Aorta (tissue), 5 donors: ENCODE results near the gene VWCE. TPM values are rescaled to one million over a fixed set of nuclear protein-coding genes. Genes with fewer than 3 reads are reported as not detected.
A peak's percentile ranks its signal among the peaks of the same experiment; 100 is the strongest.

Experiments used
- ATAC-seq: fragments of 200-7000 bp; cut with Tn5 transposase; one replicate; pipeline ENCODE4 v1.9.1; 2022; ENCODE audit warnings: moderate library complexity; ENCODE audit not compliant: low FRiP score
- DNase-seq, 2 donors: peaks; one replicate each; pipeline ENCODE4 v3.0.0-alpha.2; 2020
- H3K27ac ChIP-seq, 2 donors: one replicate each; pipeline ENCODE4 v1.5.1; 2013; ENCODE audit warnings: low read length in 2 of 2, mild to moderate bottlenecking in 2 of 2, moderate library complexity in 2 of 2, control low read depth in 1 of 2, inconsistent platforms in 1 of 2, low read depth in 1 of 2
- H3K27me3 ChIP-seq, 2 donors: one replicate each; pipeline ENCODE4 v1.6.1; 2013; ENCODE audit warnings: control low read depth in 1 of 2, low read length in 1 of 2, mild to moderate bottlenecking in 1 of 2, moderate library complexity in 1 of 2; ENCODE audit not compliant: insufficient read depth in 2 of 2, control insufficient read depth in 1 of 2
- H3K36me3 ChIP-seq, 2 donors: one replicate each; pipeline ENCODE4 v1.6.1; 2013; ENCODE audit warnings: control low read depth in 1 of 2, low read length in 1 of 2, mild to moderate bottlenecking in 1 of 2; ENCODE audit not compliant: insufficient read depth in 2 of 2, control insufficient read depth in 1 of 2
- H3K4me1 ChIP-seq, 2 donors: one replicate each; pipeline ENCODE4 v1.6.1; 2013; ENCODE audit warnings: low read length in 2 of 2, control low read depth in 1 of 2, mild to moderate bottlenecking in 1 of 2, moderate library complexity in 1 of 2; ENCODE audit not compliant: insufficient read depth in 2 of 2, control insufficient read depth in 1 of 2
- H3K4me3 ChIP-seq, 2 donors: one replicate each; pipeline ENCODE4 v1.5.1; 2013; ENCODE audit warnings: low read length in 2 of 2, control low read depth in 1 of 2, mild to moderate bottlenecking in 1 of 2
- H3K9me3 ChIP-seq: one replicate; pipeline ENCODE4 v1.6.1; 2013; ENCODE audit warnings: mild to moderate bottlenecking, low read length; ENCODE audit not compliant: control insufficient read depth
- WGBS, 2 donors: extraction: QIAGEN DNeasy Blood & Tissue Kit; methylation state at CpG; one replicate each; pipeline ENCODE4 v1.1.7; 2013; 5-methylcytosine and 5-hydroxymethylcytosine counted together
- intact Hi-C, 2 donors: fragments of 100-400 bp; cut with DNase I; formaldehyde crosslinking; loops; one replicate each; pipeline versions ENCODE4 v1.14.2 to v1.15.0; 2022
- polyA plus RNA-seq, 2 donors: library from polyadenylated mRNA; stranded (reverse); fragments of 200-250 nt; gene quantifications; one replicate each; pipeline ENCODE4 v1.2.3, GENCODE V29; 2013
- total RNA-seq, 2 donors: library from RNA; stranded (reverse); fragmentation: NEBNext Ultra II Directional; extraction: Animal tissue kit (Norgen Biotek cat#: 25700); gene quantifications; one replicate each; pipeline ENCODE4 v1.2.1, GENCODE V29; 2021
- donor health status: healthy with polysubstance abuse.
- donor health status: Bipolar disorder and iron deficiency.
- donor health status: DM: no; HTN: no; CAD: no.
- donor health status: DM: no; HTN: no; CAD: no.
- donor health status: DM: yes; HTN: yes; CAD: no.

The VWCE gene
- total and polyA plus RNA-seq, 4 donors = 2.0 to 5.6 (median 3.0) TPM; not detected in 1

DNA sequence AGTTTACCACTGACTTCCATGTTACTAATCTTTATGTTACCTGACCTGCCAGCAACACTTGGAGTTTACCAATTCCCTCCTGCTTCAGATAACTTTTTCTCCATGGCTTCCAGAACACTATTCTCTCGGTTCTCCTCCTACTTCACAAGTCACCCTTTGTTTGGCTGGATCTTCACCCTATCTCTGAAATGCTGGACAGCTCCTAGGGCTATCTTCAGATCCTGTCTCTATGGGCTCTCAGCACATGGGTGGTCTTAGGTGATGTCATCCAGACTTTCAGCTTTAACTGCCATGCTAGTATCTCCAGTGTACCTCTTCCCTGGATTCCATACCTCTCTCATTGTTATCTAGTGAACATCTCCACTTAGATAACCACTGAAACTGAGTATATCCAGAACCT lies 12.2 kb upstream of the VWCE start:
- no peak for DNase-seq
- Histone ChIP-seq H3K4me1 (no peaks in the 10 kb centered on the region), H3K9me3 (no peaks in the 10 kb centered on the region), H3K4me3 (no peak overlapping the region), H3K36me3 (peaks cover 25 to 29% of the 10 kb centered on the region in 2 donors), H3K27me3 (no peaks in the 10 kb centered on the region), H3K27ac (no peak overlapping the region)
- ATAC-seq = no peak
- 77 to 82% methylated on average over 1 of the region's 1 CpG for WGBS, 2 donors
- intact Hi-C loops = no loop called here

DNA sequence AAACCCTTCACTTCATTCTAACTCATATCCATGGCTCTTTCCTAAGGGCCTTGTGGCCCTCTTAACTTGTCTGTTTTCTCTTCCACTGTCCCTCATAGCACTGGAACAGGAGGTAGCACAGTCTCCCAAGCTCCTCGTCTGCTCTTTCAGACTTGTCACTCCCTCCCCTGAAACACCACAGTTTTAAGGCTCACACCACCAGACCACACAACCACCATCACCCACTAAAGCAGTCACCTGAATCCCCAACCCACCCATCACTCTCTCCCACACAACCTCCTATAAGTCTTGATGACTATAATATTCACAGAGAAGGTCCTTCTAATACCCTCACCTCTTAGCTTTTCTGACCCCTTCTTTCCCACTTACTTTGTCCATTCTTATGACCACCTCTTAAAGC lies 11.1 kb upstream of the VWCE start:
- no peak for ATAC-seq
- WGBS, 2 donors = 87 to 94% methylated on average over 1 of the region's 1 CpG
- no peak overlapping the region for H3K27ac ChIP-seq
- H3K36me3 ChIP-seq = peaks cover 27 to 29% of the 10 kb centered on the region in 2 donors
- no peak for DNase-seq
- no peaks in the 10 kb centered on the region for H3K4me1 ChIP-seq
- no peaks in the 10 kb centered on the region for H3K9me3 ChIP-seq
- intact Hi-C loops = no loop called here
- H3K27me3 ChIP-seq = no peaks in the 10 kb centered on the region
- H3K4me3 ChIP-seq = no peak overlapping the region

- ATAC-seq (no peak), DNase-seq (no peak)
- no peak overlapping the region for H3K27ac ChIP-seq
- H3K27me3 ChIP-seq = no peaks in the 10 kb centered on the region
- WGBS, 2 donors = 95 to 97% methylated on average over 7 of the region's 7 CpGs
- no peaks in the 10 kb centered on the region for H3K9me3 ChIP-seq
- H3K4me1 ChIP-seq = no peaks in the 10 kb centered on the region
- H3K36me3 ChIP-seq = peaks cover 25 to 27% of the 10 kb centered on the region in 2 donors
- intact Hi-C loops = no loop called here
- no peak overlapping the region for H3K4me3 ChIP-seq
These were observed 10.3 kb upstream of the VWCE start for GRCh38 chr11:61305417-61305816.

DNA sequence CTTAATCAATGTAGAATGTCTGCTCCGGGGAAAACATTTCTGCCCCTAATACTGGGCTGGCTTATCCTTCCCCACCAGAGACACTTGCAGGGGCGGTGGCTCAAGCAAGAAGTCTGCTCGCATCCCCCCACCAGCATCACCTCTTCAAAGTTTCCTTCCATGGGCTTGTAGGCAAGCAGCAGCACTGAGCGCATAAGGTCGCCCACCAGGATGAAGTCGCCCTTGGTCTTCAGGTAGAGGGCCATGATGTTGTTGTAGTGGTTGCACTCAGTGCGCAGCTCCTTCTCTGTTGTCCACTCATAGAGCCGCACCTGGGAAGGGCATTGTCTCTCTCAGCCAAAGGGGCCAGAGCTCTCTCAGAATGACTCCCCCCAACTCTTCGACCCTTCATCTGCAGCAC lies 8.6 kb upstream of the VWCE start:
- ATAC-seq = no peak
- H3K9me3 ChIP-seq = no peaks in the 10 kb centered on the region
- H3K36me3 ChIP-seq = peaks cover 16 to 19% of the 10 kb centered on the region in 2 donors
- H3K4me1 ChIP-seq = no peaks in the 10 kb centered on the region
- intact Hi-C loops = no loop called here
- no peak overlapping the region for H3K27ac ChIP-seq
- H3K4me3 ChIP-seq = no peak overlapping the region
- 90 to 93% methylated on average over 9 of the region's 9 CpGs for WGBS, 2 donors
- DNase-seq = no peak
- no peaks in the 10 kb centered on the region for H3K27me3 ChIP-seq

- WGBS, 2 donors = 88 to 92% methylated on average over 13 of the region's 13 CpGs
- Histone ChIP-seq H3K27ac (no peak overlapping the region), H3K36me3 (peaks cover 13 to 17% of the 10 kb centered on the region in 2 donors), H3K27me3 (no peaks in the 10 kb centered on the region), H3K4me1 (peaks cover 0 to 3% of the 10 kb centered on the region in 2 donors), H3K9me3 (no peaks in the 10 kb centered on the region), H3K4me3 (no peak overlapping the region)
- no peak for ATAC-seq
- intact Hi-C loops = no loop called here
- DNase-seq = no peak
These were observed 7.4 kb upstream of the VWCE start for GRCh38 chr11:61302550-61302949.

DNA sequence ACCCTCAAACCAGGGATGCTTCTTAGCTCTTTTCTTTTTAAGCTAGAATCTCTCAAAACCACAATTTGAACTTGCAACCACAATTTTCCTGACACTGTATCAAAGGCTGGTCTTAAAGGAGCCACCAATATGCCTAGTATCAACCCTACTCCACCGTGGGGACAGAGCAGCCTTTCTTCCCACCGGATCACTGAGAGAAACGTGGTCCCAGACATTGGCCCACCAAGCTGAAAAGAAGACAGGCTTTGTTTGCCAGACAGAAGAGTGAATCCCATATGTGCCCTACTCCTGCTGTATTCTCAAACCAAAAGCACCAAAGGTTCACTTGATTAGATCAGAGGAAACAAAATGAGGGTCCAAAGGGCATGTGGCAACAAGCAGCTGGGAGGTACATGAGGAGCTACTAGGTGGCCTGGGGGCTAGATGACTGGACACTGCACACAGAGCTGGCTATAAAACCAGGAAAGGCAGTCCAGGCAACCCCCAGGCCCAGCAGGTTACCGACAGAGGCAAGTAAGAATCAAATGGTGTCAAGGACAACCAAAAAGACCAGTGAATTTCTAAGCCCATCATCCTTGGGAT lies 3.6 kb upstream of the VWCE start:
- WGBS, 2 donors = 89 to 91% methylated on average over 4 of the region's 4 CpGs
- DNase-seq = no peak
- Histone ChIP-seq H3K4me3 (no peak overlapping the region), H3K4me1 (peaks cover 0 to 3% of the 10 kb centered on the region in 2 donors), H3K36me3 (peaks cover 8 to 11% of the 10 kb centered on the region in 2 donors), H3K27me3 (no peaks in the 10 kb centered on the region), H3K9me3 (no peaks in the 10 kb centered on the region), H3K27ac (no peak overlapping the region)
- intact Hi-C loops = no loop called here
- ATAC-seq = no peak

DNA sequence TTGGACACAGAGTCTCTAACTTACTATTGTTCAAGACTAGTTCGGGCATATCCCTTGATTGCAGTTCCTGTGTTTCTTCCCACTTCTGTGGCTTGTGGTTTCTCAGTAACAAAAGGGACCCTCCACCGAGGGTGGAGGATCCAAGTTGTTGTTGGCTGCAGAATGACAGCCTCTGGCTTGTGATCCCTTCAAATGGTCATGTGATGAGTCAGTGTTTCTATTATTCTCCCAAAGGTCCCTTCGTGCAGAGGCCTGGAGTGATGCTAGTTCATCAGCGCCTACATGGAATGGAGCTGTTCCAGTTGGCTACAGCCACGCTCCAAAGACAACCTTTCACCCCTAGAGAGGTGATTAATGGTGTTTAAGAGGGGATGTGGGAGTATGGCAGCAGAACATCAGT lies 2.6 kb upstream of the VWCE start:
- Histone ChIP-seq H3K27ac (no peak overlapping the region), H3K27me3 (no peaks in the 10 kb centered on the region), H3K9me3 (no peaks in the 10 kb centered on the region), H3K36me3 (peaks cover 7 to 9% of the 10 kb centered on the region in 2 donors), H3K4me3 (no peak overlapping the region), H3K4me1 (peaks cover 0 to 3% of the 10 kb centered on the region in 2 donors)
- intact Hi-C loops = no loop called here
- peak in 1 of 2 donors; percentile 59 for DNase-seq
- 5 to 6% methylated on average over 5 of the region's 5 CpGs for WGBS, 2 donors
- peak; percentile 73 for ATAC-seq

- Histone ChIP-seq H3K4me1 (peaks cover 0 to 3% of the 10 kb centered on the region in 2 donors), H3K9me3 (no peaks in the 10 kb centered on the region), H3K27ac (no peak overlapping the region), H3K4me3 (no peak overlapping the region), H3K27me3 (no peaks in the 10 kb centered on the region), H3K36me3 (peaks cover 3 to 8% of the 10 kb centered on the region in 2 donors)
- 64 to 70% methylated on average over 1 of the region's 1 CpG for WGBS, 2 donors
- DNase-seq (no peak), ATAC-seq (no peak)
- intact Hi-C loops = no loop called here
These were observed 2.2 kb upstream of the VWCE start for GRCh38 chr11:61297341-61297740.

GRCh38 chr11:61295596-61295926 lies 445 bp upstream of the VWCE start:
- Histone ChIP-seq H3K4me3 (no peak overlapping the region), H3K27ac (no peak overlapping the region), H3K4me1 (peaks cover 0 to 3% of the 10 kb centered on the region in 2 donors), H3K27me3 (no peaks in the 10 kb centered on the region), H3K9me3 (no peaks in the 10 kb centered on the region), H3K36me3 (peaks cover 0 to 5% of the 10 kb centered on the region in 2 donors)
- peak; percentile 52 to 70 for DNase-seq
- WGBS, 2 donors = 70% methylated on average over 12 of the region's 12 CpGs
- ATAC-seq = no peak
- intact Hi-C loops = no loop called here
